Transverse colon (tissue), 4 donors: ENCODE data around the gene TPD52L1.

Experiments used
- CTCF ChIP-seq, 5 experiments: fragments of 200-600 bp in 3 of 5; fragments of 450-650 bp in 2 of 5; sonication (generic) in 3 of 5; IDR thresholded peaks; 1 replicate in 2 of 5; 2 replicates in 3 of 5; pipeline ENCODE4 v1.5.1; 2016 to 2017; ENCODE audit warnings: antibody characterized with exemption in 5 of 5, inconsistent platforms in 3 of 5, mild to moderate bottlenecking in 2 of 5, moderate library complexity in 1 of 5
- POLR2A ChIP-seq: fragments of 450-650 bp; IDR thresholded peaks from one replicate; pipeline ENCODE4 v1.6.1; 2016; ENCODE audit warnings: antibody characterized with exemption, mild to moderate bottlenecking, moderate library complexity
- POLR2AphosphoS5 ChIP-seq, 3 donors: sonication (generic); formaldehyde crosslinking; IDR thresholded peaks; one replicate each; pipeline ENCODE4 v1.6.1; 2016; ENCODE audit warnings: antibody characterized with exemption in 3 of 3

- TF ChIP-seq POLR2AphosphoS5 (IDR thresholded peaks at IDR 0.05), result no peak
- no peak for TF ChIP-seq POLR2A
- no peak for TF ChIP-seq CTCF (IDR thresholded peaks at IDR 0.05)
Measured at GRCh38 chr6:125163811-125164210, 10.2 kb downstream of the TPD52L1 start.
